CD4-positive, alpha-beta T cell treated with Interleukin-6 at 100 ng/mL for 8 hours (primary cell): ENCODE results near the gene CDH4.
"Not testable (repeated sequence)": the region's sequence is repeated elsewhere in the genome, so short reads cannot be mapped to it uniquely, and the experiment has no call there.

Source experiments
- DNase-seq: peaks from one replicate; pipeline ENCODE4 v3.0.0-alpha.2; 2020; ENCODE audit warnings: mixed read lengths, low spot score

The CDH4 gene

GRCh38 chr20:61387204-61387953 is 135.3 kb downstream of the CDH4 start:
- DNase-seq = no peak

- DNase-seq = no peak
These were observed 135.9 kb downstream of the CDH4 start for GRCh38 chr20:61387954-61388348.

- no peak for DNase-seq
These were observed 137.0 kb downstream of the CDH4 start for GRCh38 chr20:61389077-61389476.

GRCh38 chr20:61391185-61391584 is 139.1 kb downstream of the CDH4 start:
- DNase-seq = no peak

- no peak for DNase-seq
These were observed 139.9 kb downstream of the CDH4 start for GRCh38 chr20:61391812-61392520.

GRCh38 chr20:61394088-61394799 is 142.2 kb downstream of the CDH4 start:
- DNase-seq = no peak

GRCh38 chr20:61396262-61396848 is 144.3 kb downstream of the CDH4 start:
- no peak for DNase-seq

GRCh38 chr20:61397146-61397545 is 145.1 kb downstream of the CDH4 start:
- no peak for DNase-seq

GRCh38 chr20:61397790-61398189 is 145.7 kb downstream of the CDH4 start:
- no peak for DNase-seq

GRCh38 chr20:61399433-61399832 is 147.4 kb downstream of the CDH4 start:
- DNase-seq = no peak

- no peak for DNase-seq
These were observed 148.4 kb downstream of the CDH4 start for GRCh38 chr20:61400499-61400898.

- DNase-seq = no peak
These were observed 152.2 kb downstream of the CDH4 start for GRCh38 chr20:61404303-61404702.

- no peak for DNase-seq
These were observed 152.9 kb downstream of the CDH4 start for GRCh38 chr20:61405007-61405406.

- DNase-seq = not testable (repeated sequence)
These were observed 154.7 kb downstream of the CDH4 start for GRCh38 chr20:61406773-61407172.

- no peak for DNase-seq
These were observed 155.5 kb downstream of the CDH4 start for GRCh38 chr20:61407561-61407960.

- DNase-seq = no peak
These were observed 157.1 kb downstream of the CDH4 start for GRCh38 chr20:61408951-61409740.

- no peak for DNase-seq
These were observed 159.7 kb downstream of the CDH4 start for GRCh38 chr20:61411743-61412142.

- no peak for DNase-seq
These were observed 161.7 kb downstream of the CDH4 start for GRCh38 chr20:61413752-61414151.

GRCh38 chr20:61414455-61414991 is 162.5 kb downstream of the CDH4 start:
- no peak for DNase-seq

GRCh38 chr20:61416546-61416945 is 164.5 kb downstream of the CDH4 start:
- no peak for DNase-seq

- DNase-seq = no peak
These were observed 165.3 kb downstream of the CDH4 start for GRCh38 chr20:61417221-61417941.
